Measurements from ENCODE around the gene IL1RAP. TPM values are rescaled to one million over a fixed set of nuclear protein-coding genes. Genes with fewer than 3 reads are reported as not detected.

The IL1RAP gene
- total RNA-seq, 4 donors from 2014 or later: 30.7 to 44.5 (median 32.1) TPM

- peaks cover 3 to 28% (median 13%) of the 10 kb centered on the region in 3 donors for H3K4me1 ChIP-seq
- no peak overlapping the region for H3K4me3 ChIP-seq
- no peaks in the 10 kb centered on the region for H3K27me3 ChIP-seq
- intact Hi-C loops (cut with DNase I): no loop called here
- no peak for DNase-seq
- H3K36me3 ChIP-seq: no peaks in the 10 kb centered on the region
- no peak for TF ChIP-seq CTCF (IDR thresholded peaks at IDR 0.05)
- no peak for TF ChIP-seq POLR2A (IDR thresholded peaks at IDR 0.05)
- peak overlapping the region; percentile 40 to 72 (median 71) for H3K27ac ChIP-seq
- WGBS, 2 donors: 32 to 37% methylated on average over 4 of the region's 4 CpGs
- H3K9me3 ChIP-seq: no peaks in the 10 kb centered on the region
Measured at GRCh38 chr3:190586631-190587011, 72.7 kb downstream of the IL1RAP start.

GRCh38 chr3:190588570-190588969 lies 74.7 kb downstream of the IL1RAP start:
- TF ChIP-seq POLR2A (IDR thresholded peaks at IDR 0.05) (no peak), CTCF (IDR thresholded peaks at IDR 0.05) (no peak)
- 54 to 74% methylated on average over 2 of the region's 2 CpGs for WGBS, 2 donors

GRCh38 chr3:190589326-190589725 lies 75.4 kb downstream of the IL1RAP start:
- H3K9me3 ChIP-seq: no peaks in the 10 kb centered on the region
- 87 to 90% methylated on average over 7 of the region's 7 CpGs for WGBS, 2 donors
- H3K36me3 ChIP-seq: no peaks in the 10 kb centered on the region
- no peak overlapping the region for H3K27ac ChIP-seq
- no peaks in the 10 kb centered on the region for H3K27me3 ChIP-seq
- H3K4me1 ChIP-seq: peaks cover 3 to 28% (median 13%) of the 10 kb centered on the region in 3 donors
- intact Hi-C loops (cut with DNase I): no loop called here
- DNase-seq: no peak
- H3K4me3 ChIP-seq: no peak overlapping the region
- TF ChIP-seq CTCF (IDR thresholded peaks at IDR 0.05) (no peak), POLR2A (IDR thresholded peaks at IDR 0.05) (no peak)

More at GRCh38 chr3:190588570-190588969, 74.7 kb downstream of the IL1RAP start:
- Histone ChIP-seq H3K4me1 (peaks cover 3 to 28% (median 13%) of the 10 kb centered on the region in 3 donors), H3K36me3 (no peaks in the 10 kb centered on the region), H3K27ac (no peak overlapping the region), H3K9me3 (no peaks in the 10 kb centered on the region), H3K27me3 (no peaks in the 10 kb centered on the region), H3K4me3 (no peak overlapping the region)
- DNase-seq: no peak
- intact Hi-C loops (cut with DNase I): no loop called here

- DNase-seq: no peak
- Histone ChIP-seq H3K27me3 (no peaks in the 10 kb centered on the region), H3K4me1 (peaks cover 3 to 30% (median 5%) of the 10 kb centered on the region in 3 donors), H3K9me3 (no peaks in the 10 kb centered on the region), H3K4me3 (no peak overlapping the region), H3K36me3 (no peaks in the 10 kb centered on the region), H3K27ac (no peak overlapping the region)
- intact Hi-C loops (cut with DNase I): no loop called here
- TF ChIP-seq POLR2A (IDR thresholded peaks at IDR 0.05): no peak
- TF ChIP-seq CTCF (IDR thresholded peaks at IDR 0.05): no peak
- WGBS, 2 donors: 47 to 61% methylated on average over 6 of the region's 6 CpGs
Measured at GRCh38 chr3:190591080-190591479, 77.2 kb downstream of the IL1RAP start.

GRCh38 chr3:190593075-190593474 lies 79.2 kb downstream of the IL1RAP start:
- TF ChIP-seq CTCF (IDR thresholded peaks at IDR 0.05): no peak
- TF ChIP-seq POLR2A (IDR thresholded peaks at IDR 0.05): no peak
- H3K4me3 ChIP-seq: no peak overlapping the region
- no peaks in the 10 kb centered on the region for H3K36me3 ChIP-seq
- H3K9me3 ChIP-seq: no peaks in the 10 kb centered on the region
- WGBS, 2 donors: 69 to 84% methylated on average over 2 of the region's 2 CpGs
- no peak overlapping the region for H3K27ac ChIP-seq
- no peaks in the 10 kb centered on the region for H3K27me3 ChIP-seq
- intact Hi-C loops (cut with DNase I): no loop called here
- H3K4me1 ChIP-seq: peaks cover 0 to 33% (median 6%) of the 10 kb centered on the region in 3 donors
- DNase-seq: no peak
